Liver (tissue), 9 donors: ENCODE results near the gene MFSD6. TPM values are rescaled to one million over a fixed set of nuclear protein-coding genes. Genes with fewer than 3 reads are reported as not detected.

ENCODE experiments used
- DNase-seq: peaks from one replicate; pipeline ENCODE4 v3.0.0-alpha.2; 2017; ENCODE audit warnings: low spot score
- H3K27ac ChIP-seq, 2 donors: one replicate each; pipeline ENCODE4 v1.7.0; 2013; ENCODE audit warnings: inconsistent platforms in 2 of 2, low read length in 2 of 2, control low read depth in 1 of 2, low read depth in 1 of 2, mild to moderate bottlenecking in 1 of 2
- H3K27me3 ChIP-seq, 4 donors: one replicate each; pipeline versions ENCODE4 v1.6.1 to v1.7.0; 2013; ENCODE audit warnings: low read length in 3 of 4, inconsistent platforms in 1 of 4, mild to moderate bottlenecking in 1 of 4, moderate library complexity in 1 of 4; ENCODE audit not compliant: control insufficient read depth in 4 of 4, insufficient read depth in 4 of 4
- H3K36me3 ChIP-seq, 4 donors: one replicate each; pipeline versions ENCODE4 v1.6.1 to v1.7.0; 2013; ENCODE audit warnings: low read length in 3 of 4, mild to moderate bottlenecking in 3 of 4, low read depth in 1 of 4, moderate library complexity in 1 of 4; ENCODE audit not compliant: control insufficient read depth in 4 of 4, insufficient read depth in 3 of 4
- H3K4me1 ChIP-seq, 4 donors: one replicate each; pipeline versions ENCODE4 v1.6.1 to v1.7.0; 2013; ENCODE audit warnings: low read length in 3 of 4, mild to moderate bottlenecking in 3 of 4, moderate library complexity in 1 of 4; ENCODE audit not compliant: control insufficient read depth in 4 of 4, insufficient read depth in 4 of 4
- H3K4me3 ChIP-seq, 3 donors: one replicate each; pipeline versions ENCODE4 v1.6.1 to v1.7.0; 2013; ENCODE audit warnings: low read length in 3 of 3, control low read depth in 1 of 3, low read depth in 1 of 3, mild to moderate bottlenecking in 1 of 3
- H3K9ac ChIP-seq, 2 donors: one replicate each; pipeline ENCODE4 v1.7.0; 2013; ENCODE audit warnings: low read length in 2 of 2, mild to moderate bottlenecking in 2 of 2, moderate library complexity in 2 of 2, control low read depth in 1 of 2, low read depth in 1 of 2
- H3K9me3 ChIP-seq, 4 donors: one replicate each; pipeline versions ENCODE4 v1.6.1 to v1.7.0; 2013; ENCODE audit warnings: low read length in 3 of 4; ENCODE audit not compliant: control insufficient read depth in 4 of 4
- CTCF ChIP-seq: fragments of 150-350 bp; IDR thresholded peaks from 2 replicates; pipeline ENCODE4 v1.5.1; 2017; ENCODE audit warnings: improper control_type of control experiment, low read depth, low read length; ENCODE audit not compliant: missing input control
- EGR1 ChIP-seq, 2 donors: IDR thresholded peaks; 2 replicates each; pipeline ENCODE4 v1.6.1; 2016 to 2018; ENCODE audit warnings: antibody characterized with exemption in 2 of 2, low read depth in 2 of 2
- FOXA1 ChIP-seq: IDR thresholded peaks from 2 replicates; pipeline ENCODE4 v1.6.1; 2016; ENCODE audit warnings: antibody characterized with exemption
- FOXA2 ChIP-seq: IDR thresholded peaks from 2 replicates; pipeline ENCODE4 v1.6.1; 2016; ENCODE audit warnings: antibody characterized with exemption
- GABPA ChIP-seq, 2 donors: IDR thresholded peaks in 1 of 2; conservative IDR thresholded peaks in 1 of 2; 2 replicates each; pipeline ENCODE4 v1.6.1; 2016; ENCODE audit warnings: antibody characterized with exemption in 2 of 2, mild to moderate bottlenecking in 1 of 2, moderate library complexity in 1 of 2
- HNF4A ChIP-seq, 2 donors: conservative IDR thresholded peaks; 2 replicates each; pipeline ENCODE4 v1.6.1; 2016; ENCODE audit warnings: antibody characterized with exemption in 2 of 2, mild to moderate bottlenecking in 2 of 2
- HNF4G ChIP-seq: IDR thresholded peaks from 2 replicates; pipeline ENCODE4 v1.6.1; 2016; ENCODE audit warnings: antibody characterized with exemption
- JUND ChIP-seq, 2 donors: IDR thresholded peaks; 2 replicates each; pipeline ENCODE4 v1.6.1; 2016; ENCODE audit warnings: antibody characterized with exemption in 2 of 2
- NR2F2 ChIP-seq: IDR thresholded peaks from 2 replicates; pipeline ENCODE4 v1.6.1; 2016; ENCODE audit warnings: antibody characterized with exemption
- RAD21 ChIP-seq, 2 donors: IDR thresholded peaks; 2 replicates each; pipeline ENCODE4 v1.6.1; 2016; ENCODE audit warnings: antibody characterized with exemption in 2 of 2, mild to moderate bottlenecking in 2 of 2
- REST ChIP-seq: IDR thresholded peaks from 2 replicates; pipeline ENCODE4 v1.6.1; 2016; ENCODE audit warnings: antibody characterized with exemption, mild to moderate bottlenecking
- RXRA ChIP-seq, 2 donors: IDR thresholded peaks; 2 replicates each; pipeline ENCODE4 v1.6.1; 2017 to 2018; ENCODE audit warnings: antibody characterized with exemption in 2 of 2, mild to moderate bottlenecking in 1 of 2
- SP1 ChIP-seq: IDR thresholded peaks from 2 replicates; pipeline ENCODE4 v1.6.1; 2018; ENCODE audit warnings: antibody characterized with exemption, mild to moderate bottlenecking
- TAF1 ChIP-seq: conservative IDR thresholded peaks from 2 replicates; pipeline ENCODE4 v1.6.1; 2016; ENCODE audit warnings: antibody characterized with exemption, mild to moderate bottlenecking
- YY1 ChIP-seq: IDR thresholded peaks from 2 replicates; pipeline ENCODE4 v1.6.1; 2016; ENCODE audit warnings: antibody characterized with exemption, mild to moderate bottlenecking
- ZBTB33 ChIP-seq: IDR thresholded peaks from 2 replicates; pipeline ENCODE4 v1.6.1; 2016; ENCODE audit warnings: antibody characterized with exemption
- WGBS: extraction: QIAGEN DNeasy Blood & Tissue Kit; methylation state at CpG from one replicate; pipeline ENCODE4 v1.1.7; 2013; 5-methylcytosine and 5-hydroxymethylcytosine counted together
- polyA plus RNA-seq, 2 donors: library from polyadenylated mRNA; stranded (reverse) in 1 of 2; unstranded in 1 of 2; fragments of 200-250 nt in 1 of 2; fragments of >200 nt in 1 of 2; fragmentation: Nextera tagmentation in 1 of 2; extraction: Ambion mirVana in 1 of 2; gene quantifications; one replicate each; pipeline versions ENCODE4 v1.2.1 to v1.2.3, GENCODE V29; 2013 to 2015
- total RNA-seq, 2 donors: library from RNA; depleted of rRNA; stranded (reverse); fragments of >200 nt; gene quantifications; one replicate each; pipeline ENCODE4 v1.2.3, GENCODE V29; 2014
- TF ChIP-seq, protein P1 (sequence below): IDR thresholded peaks from 2 replicates; pipeline ENCODE4 v1.6.1; 2016; ENCODE audit warnings: antibody characterized with exemption
- TF ChIP-seq, protein P2 (sequence below): IDR thresholded peaks from 2 replicates; pipeline ENCODE4 v1.6.1; 2016; ENCODE audit warnings: antibody characterized with exemption
- donor health status: healthy.
- donor health status: healthy.
- donor health status: healthy.
- donor health status: healthy.
- donor health status: healthy.

MFSD6 gene
- total and polyA plus RNA-seq, 4 donors: 0.83 to 9.5 (median 2.4) TPM

DNA sequence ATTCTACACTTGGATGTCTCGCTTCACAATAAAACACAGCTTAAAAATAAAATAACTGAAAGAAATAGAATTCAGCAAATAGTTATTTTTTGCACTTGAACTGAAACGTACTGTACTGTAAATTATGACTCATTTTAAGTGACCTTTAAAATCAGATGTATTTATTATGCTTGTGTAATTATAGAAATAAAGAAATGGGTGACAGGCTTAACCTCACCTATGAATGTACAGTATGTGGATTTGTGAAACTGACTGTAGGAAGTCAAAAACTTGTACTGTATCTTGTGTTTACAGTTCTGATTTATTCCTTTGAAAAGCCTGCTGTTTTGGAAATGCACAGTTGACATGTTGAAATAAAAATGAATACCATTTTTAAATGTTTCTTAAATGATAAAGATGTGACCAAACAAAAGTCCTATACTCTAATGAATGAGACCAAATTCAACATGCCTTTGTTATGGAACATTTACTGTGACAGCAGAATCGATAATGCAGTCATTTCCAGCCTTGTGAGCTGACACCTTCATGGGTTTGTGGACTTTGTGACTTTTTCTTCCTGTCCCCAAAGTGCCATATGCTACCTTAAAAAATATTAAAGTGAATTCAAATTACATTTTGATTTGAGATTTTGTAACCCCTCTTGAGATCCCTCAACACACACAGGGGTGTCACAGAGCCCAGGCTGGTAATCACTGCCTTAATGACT lies 93.7 kb downstream of the MFSD6 start:
- Histone ChIP-seq H3K27ac (no peak overlapping the region), H3K9ac (no peak overlapping the region), H3K27me3 (no peaks in the 10 kb centered on the region), H3K9me3 (no peaks in the 10 kb centered on the region), H3K4me3 (no peak overlapping the region), H3K4me1 (peaks cover 3 to 7% (median 4%) of the 10 kb centered on the region in 4 donors), H3K36me3 (peaks cover 0 to 3% (median 0%) of the 10 kb centered on the region in 4 donors)
- TF ChIP-seq RAD21 (IDR thresholded peaks at IDR 0.05): no peak
- TF ChIP-seq, protein P1, sequence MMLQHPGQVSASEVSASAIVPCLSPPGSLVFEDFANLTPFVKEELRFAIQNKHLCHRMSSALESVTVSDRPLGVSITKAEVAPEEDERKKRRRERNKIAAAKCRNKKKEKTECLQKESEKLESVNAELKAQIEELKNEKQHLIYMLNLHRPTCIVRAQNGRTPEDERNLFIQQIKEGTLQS: no peak
- TF ChIP-seq HNF4A (conservative IDR thresholded peaks at IDR 0.05): no peak
- no peak for TF ChIP-seq NR2F2
- TF ChIP-seq REST: no peak
- TF ChIP-seq HNF4G: no peak
- TF ChIP-seq JUND (IDR thresholded peaks at IDR 0.05): no peak
- TF ChIP-seq RXRA (IDR thresholded peaks at IDR 0.05): no peak
- no peak for TF ChIP-seq SP1
- TF ChIP-seq FOXA1: no peak
- TF ChIP-seq FOXA2: no peak
- TF ChIP-seq, protein P2, sequence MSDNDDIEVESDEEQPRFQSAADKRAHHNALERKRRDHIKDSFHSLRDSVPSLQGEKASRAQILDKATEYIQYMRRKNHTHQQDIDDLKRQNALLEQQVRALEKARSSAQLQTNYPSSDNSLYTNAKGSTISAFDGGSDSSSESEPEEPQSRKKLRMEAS: no peak
- TF ChIP-seq TAF1: no peak
- no peak for DNase-seq
- 86% methylated on average over 3 of the region's 3 CpGs for WGBS

- no peak overlapping the region for H3K27ac ChIP-seq
- no peaks in the 10 kb centered on the region for H3K9me3 ChIP-seq
- DNase-seq: no peak
- H3K36me3 ChIP-seq: peaks cover 0 to 3% (median 0%) of the 10 kb centered on the region in 4 donors
- WGBS: 86% methylated on average over 3 of the region's 3 CpGs
- no peaks in the 10 kb centered on the region for H3K27me3 ChIP-seq
- no peak overlapping the region for H3K9ac ChIP-seq
- peaks cover 3 to 7% (median 4%) of the 10 kb centered on the region in 4 donors for H3K4me1 ChIP-seq
- no peak overlapping the region for H3K4me3 ChIP-seq
- TF ChIP-seq ZBTB33: no peak
- TF ChIP-seq TAF1: no peak
- no peak for TF ChIP-seq SP1
- no peak for TF ChIP-seq REST
- no peak for TF ChIP-seq NR2F2
- no peak for TF ChIP-seq YY1
- TF ChIP-seq RAD21 (IDR thresholded peaks at IDR 0.05): no peak
- no peak for TF ChIP-seq GABPA (IDR thresholded peaks at IDR 0.05 in 1 of 2, conservative IDR thresholded peaks at IDR 0.05 in 1 of 2)
- TF ChIP-seq, protein P2: no peak
- TF ChIP-seq HNF4G: no peak
- no peak for TF ChIP-seq RXRA (IDR thresholded peaks at IDR 0.05)
- no peak for TF ChIP-seq CTCF
- no peak for TF ChIP-seq FOXA1
- TF ChIP-seq, protein P1: no peak
- no peak for TF ChIP-seq EGR1 (IDR thresholded peaks at IDR 0.05; ENCODE audit: low read depth in 2 of 2)
- no peak for TF ChIP-seq HNF4A (conservative IDR thresholded peaks at IDR 0.05)
- TF ChIP-seq FOXA2: no peak
These were observed 94.9 kb downstream of the MFSD6 start for GRCh38 chr2:190503088-190503487.
